WTC11 (cell line): Measurements from ENCODE around the gene RRAGD. TPM values are rescaled to one million over a fixed set of nuclear protein-coding genes. Genes with fewer than 3 reads are reported as not detected.

ENCODE experiments used
- ATAC-seq: fragments of 200-7000 bp; cut with Tn5 transposase; 2 replicates; pipeline ENCODE4 v1.10.0; 2021; ENCODE audit warnings: mild to moderate bottlenecking, moderate library complexity
- CTCF ChIA-PET: fragments of 300-600 bp; sonication (Branson Sonifier 250); formaldehyde crosslinking; loops from one replicate; lab custom pipeline; 2021; ENCODE audit warnings: antibody characterized with exemption; lab: Charles Lee
- POLR2A ChIA-PET: fragments of 350-600 bp; sonication (Branson Sonifier 250); formaldehyde crosslinking; loops from one replicate; lab custom pipeline; 2021; ENCODE audit warnings: antibody characterized with exemption; lab: Charles Lee
- DNase-seq: peaks from one replicate; pipeline ENCODE4 v3.0.0; 2021; ENCODE audit warnings: low spot score
- H3K27ac Mint-ChIP-seq: 2 replicates; pipeline ENCODE4 v1.8.0; 2021; ENCODE audit warnings: mixed read lengths
- H3K27me3 Mint-ChIP-seq: 2 replicates; pipeline ENCODE4 v1.8.0; 2021; ENCODE audit warnings: low read depth, mild to moderate bottlenecking, moderate library complexity, mixed read lengths
- H3K36me3 Mint-ChIP-seq: 2 replicates; pipeline ENCODE4 v1.8.0; 2021; ENCODE audit warnings: mixed read lengths
- H3K4me1 Mint-ChIP-seq: 2 replicates; pipeline ENCODE4 v1.8.0; 2022; ENCODE audit warnings: mixed read lengths
- H3K4me3 Mint-ChIP-seq: 2 replicates; pipeline ENCODE4 v1.8.0; 2021; ENCODE audit warnings: mild to moderate bottlenecking, moderate library complexity, mixed read lengths
- H3K9me3 Mint-ChIP-seq: 2 replicates; pipeline ENCODE4 v1.8.0; 2021; ENCODE audit warnings: mixed read lengths
- ATF1 ChIP-seq: sonication (generic); formaldehyde crosslinking; IDR thresholded peaks from 2 replicates; pipeline ENCODE4 v1.8.1; 2023; ENCODE audit warnings: mild to moderate bottlenecking, moderate library complexity, missing genetic modification reagents
- ATF2 ChIP-seq: sonication (generic); formaldehyde crosslinking; IDR thresholded peaks from 2 replicates; pipeline ENCODE4 v1.8.1; 2022; ENCODE audit warnings: low read depth, missing genetic modification reagents, borderline replicate concordance
- CTCF ChIP-seq: fragments of 200-600 bp; IDR thresholded peaks from 2 replicates; pipeline ENCODE4 v1.8.0; 2022; ENCODE audit warnings: antibody characterized with exemption
- FOXJ3 ChIP-seq: sonication (generic); formaldehyde crosslinking; IDR thresholded peaks from 2 replicates; pipeline ENCODE4 v1.9.0; 2021; ENCODE audit warnings: missing genetic modification reagents, mild to moderate bottlenecking, borderline replicate concordance
- IRF2 ChIP-seq: sonication (generic); formaldehyde crosslinking; IDR thresholded peaks from 2 replicates; pipeline ENCODE4 v1.8.0; 2022; ENCODE audit warnings: low read depth, missing genetic modification reagents, borderline replicate concordance
- NFATC4 ChIP-seq: fragments of 250-450 bp; sonication (Bioruptor Pico); IDR thresholded peaks from 2 replicates; pipeline ENCODE4 v1.9.0; 2021; ENCODE audit warnings: mild to moderate bottlenecking
- NR1H2 ChIP-seq: sonication (generic); formaldehyde crosslinking; IDR thresholded peaks from 2 replicates; pipeline ENCODE4 v1.9.0; 2021; ENCODE audit warnings: mild to moderate bottlenecking, moderate library complexity, missing genetic modification reagents
- RORB ChIP-seq: fragments of 250-450 bp; sonication (Bioruptor Pico); IDR thresholded peaks from 2 replicates; pipeline ENCODE4 v1.9.0; 2021; ENCODE audit warnings: mild to moderate bottlenecking
- SOX15 ChIP-seq: fragments of 250-450 bp; sonication (Bioruptor Pico); IDR thresholded peaks from 2 replicates; pipeline ENCODE4 v1.9.0; 2021; ENCODE audit warnings: mild to moderate bottlenecking
- SP1 ChIP-seq: sonication (generic); formaldehyde crosslinking; conservative IDR thresholded peaks from 2 replicates; pipeline ENCODE4 v1.8.1; 2022; ENCODE audit warnings: missing genetic modification reagents
- STAT6 ChIP-seq: sonication (generic); formaldehyde crosslinking; conservative IDR thresholded peaks from 2 replicates; pipeline ENCODE4 v1.8.1; 2023; ENCODE audit warnings: mild to moderate bottlenecking, low read depth, missing genetic modification reagents, moderate library complexity
- TP53 ChIP-seq: sonication (generic); formaldehyde crosslinking; IDR thresholded peaks from 2 replicates; pipeline ENCODE4 v1.8.1; 2023; ENCODE audit warnings: mild to moderate bottlenecking, missing genetic modification reagents
- USF1 ChIP-seq: sonication (generic); formaldehyde crosslinking; IDR thresholded peaks from 2 replicates; pipeline ENCODE4 v1.8.0; 2022; ENCODE audit warnings: mild to moderate bottlenecking, missing genetic modification reagents
- ZMAT4 ChIP-seq: fragments of 250-450 bp; sonication (Bioruptor Pico); IDR thresholded peaks from 2 replicates; pipeline ENCODE4 v1.9.0; 2021; ENCODE audit warnings: mild to moderate bottlenecking
- ZNF121 ChIP-seq: sonication (generic); formaldehyde crosslinking; IDR thresholded peaks from 2 replicates; pipeline ENCODE4 v1.8.0; 2023; ENCODE audit warnings: missing genetic modification reagents
- ZNF138 ChIP-seq: sonication (generic); formaldehyde crosslinking; conservative IDR thresholded peaks from 2 replicates; pipeline ENCODE4 v1.8.1; 2022; ENCODE audit warnings: mild to moderate bottlenecking, moderate library complexity, missing genetic modification reagents
- ZNF281 ChIP-seq: sonication (generic); formaldehyde crosslinking; IDR thresholded peaks from 2 replicates; pipeline ENCODE4 v1.8.0; 2023; ENCODE audit warnings: mild to moderate bottlenecking, missing genetic modification reagents
- ZNF671 ChIP-seq: fragments of 250-450 bp; sonication (Bioruptor Pico); IDR thresholded peaks from 2 replicates; pipeline ENCODE4 v1.8.0; 2021; ENCODE audit warnings: mild to moderate bottlenecking
- total RNA-seq: library from RNA; stranded (reverse); gene quantifications from 3 replicates; pipeline ENCODE4 v1.2.3, GENCODE V29; 2021
- TF ChIP-seq, protein P1 (sequence below): sonication (generic); formaldehyde crosslinking; conservative IDR thresholded peaks from 2 replicates; pipeline ENCODE4 v1.8.1; 2022; ENCODE audit warnings: mild to moderate bottlenecking, missing genetic modification reagents
- TF ChIP-seq, protein P2 (sequence below): sonication (generic); formaldehyde crosslinking; IDR thresholded peaks from 2 replicates; pipeline ENCODE4 v1.8.1; 2022; ENCODE audit warnings: low read depth, mild to moderate bottlenecking, moderate library complexity, missing genetic modification reagents, borderline replicate concordance

Gene RRAGD
- total RNA-seq, 1 experiment from 2014 or later = 25.4 TPM

DNA sequence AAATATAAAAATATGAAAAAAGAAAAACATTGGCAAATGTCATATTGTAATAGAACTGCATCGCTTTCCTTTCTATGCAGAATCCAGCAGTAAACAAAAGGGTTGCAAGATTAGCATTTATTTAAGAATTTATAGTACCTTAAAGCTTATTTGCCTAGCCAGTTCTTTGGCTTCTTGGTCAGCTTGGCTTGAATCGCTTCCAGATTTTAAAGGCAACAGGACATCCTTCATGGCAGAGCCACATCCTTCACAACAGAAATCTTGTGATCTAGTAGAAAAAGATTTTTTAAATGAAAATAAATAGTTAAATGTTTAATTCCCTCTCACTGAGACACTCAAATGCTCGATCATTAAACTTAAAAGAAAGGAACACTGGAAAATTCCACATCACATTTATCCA is 76.9 kb downstream of the RRAGD start:
- TF ChIP-seq ATF2 (CRISPR knock-in tag) (no peak), ZNF138 (CRISPR knock-in tag) (no peak), USF1 (no peak), STAT6 (CRISPR knock-in tag) (no peak), CTCF (no peak), NFATC4 (CRISPR knock-in tag) (no peak), SOX15 (CRISPR knock-in tag) (no peak)
- TF ChIP-seq, protein P1, sequence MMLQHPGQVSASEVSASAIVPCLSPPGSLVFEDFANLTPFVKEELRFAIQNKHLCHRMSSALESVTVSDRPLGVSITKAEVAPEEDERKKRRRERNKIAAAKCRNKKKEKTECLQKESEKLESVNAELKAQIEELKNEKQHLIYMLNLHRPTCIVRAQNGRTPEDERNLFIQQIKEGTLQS (CRISPR knock-in tag) = no peak
- TF ChIP-seq, protein P2, sequence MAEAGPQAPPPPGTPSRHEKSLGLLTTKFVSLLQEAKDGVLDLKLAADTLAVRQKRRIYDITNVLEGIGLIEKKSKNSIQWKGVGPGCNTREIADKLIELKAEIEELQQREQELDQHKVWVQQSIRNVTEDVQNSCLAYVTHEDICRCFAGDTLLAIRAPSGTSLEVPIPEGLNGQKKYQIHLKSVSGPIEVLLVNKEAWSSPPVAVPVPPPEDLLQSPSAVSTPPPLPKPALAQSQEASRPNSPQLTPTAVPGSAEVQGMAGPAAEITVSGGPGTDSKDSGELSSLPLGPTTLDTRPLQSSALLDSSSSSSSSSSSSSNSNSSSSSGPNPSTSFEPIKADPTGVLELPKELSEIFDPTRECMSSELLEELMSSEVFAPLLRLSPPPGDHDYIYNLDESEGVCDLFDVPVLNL (CRISPR knock-in tag) = no peak
- POLR2A ChIA-PET = no interaction called here
- Mint-ChIP-seq H3K4me1 (no peaks in the 10 kb centered on the region), H3K27ac (no peak overlapping the region), H3K9me3 (0 out of 2 replicates have a peak, but pooled peaks cover 3% of the 10 kb centered on the region), H3K27me3 (no peaks in the 10 kb centered on the region), H3K4me3 (no peak overlapping the region), H3K36me3 (peaks cover 14% of the 10 kb centered on the region)
- ATAC-seq (no peak), DNase-seq (no peak)
- CTCF ChIA-PET = interaction anchor here (2.0 kb wide), 1 partner anchor 23 kb away, joined by 10 read pairs; no protein-coding TSS in a partner anchor

DNA sequence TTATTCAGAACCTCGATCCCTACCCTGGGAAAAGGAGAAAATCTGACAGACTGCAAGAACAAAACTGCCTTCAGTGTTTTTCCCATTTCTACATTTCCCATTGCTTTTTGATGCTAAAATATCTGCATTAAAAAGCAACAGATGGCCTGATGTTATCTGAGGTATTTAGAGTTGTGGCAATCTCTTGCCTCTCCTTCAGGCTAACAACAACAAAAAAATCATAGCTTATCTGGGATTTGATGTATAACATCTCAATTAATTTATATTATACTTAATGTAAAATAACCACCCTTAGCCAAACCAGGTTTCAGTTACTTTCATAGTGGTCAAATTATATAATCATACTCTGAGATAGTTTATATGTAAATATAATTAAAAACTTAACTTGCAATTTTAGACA is 81.2 kb downstream of the RRAGD start:
- H3K4me1 Mint-ChIP-seq = no peaks in the 10 kb centered on the region
- ATAC-seq = no peak

DNA sequence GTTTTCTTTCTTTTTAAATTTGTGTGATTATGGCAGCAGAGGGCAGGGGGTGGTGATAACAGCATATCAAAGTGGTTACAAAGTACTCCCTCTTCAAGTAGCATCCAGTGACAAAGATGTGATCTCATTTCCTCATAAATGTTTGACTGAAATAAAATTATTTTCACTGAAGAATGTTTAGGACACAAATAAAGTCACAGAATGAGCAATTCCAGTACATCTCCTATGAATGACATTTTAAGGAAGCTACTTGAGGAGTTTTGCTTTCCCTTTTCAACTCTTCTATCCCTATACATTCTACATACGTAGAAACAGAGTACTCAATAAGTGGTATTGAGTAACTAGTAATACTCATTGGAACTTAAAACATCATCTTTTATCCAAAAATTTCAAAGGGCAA is 83.1 kb downstream of the RRAGD start:
- POLR2A ChIA-PET = no interaction called here
- no peak for ATAC-seq
- H3K9me3 Mint-ChIP-seq = no peaks in the 10 kb centered on the region
- H3K27me3 Mint-ChIP-seq = no peaks in the 10 kb centered on the region
- DNase-seq = no peak
- H3K27ac Mint-ChIP-seq = no peak overlapping the region
- peaks cover 4% of the 10 kb centered on the region for H3K4me1 Mint-ChIP-seq
- H3K4me3 Mint-ChIP-seq = no peak overlapping the region
- CTCF ChIA-PET = interaction anchor here (1.0 to 1.1 kb wide), 2 partner anchors 17 to 43 kb away, joined by 3 read pairs; no protein-coding TSS in a partner anchor
- peaks cover 3% of the 10 kb centered on the region for H3K36me3 Mint-ChIP-seq
- no peak for TF ChIP-seq IRF2 (CRISPR knock-in tag)
- TF ChIP-seq ZNF138 (CRISPR knock-in tag) = no peak
- TF ChIP-seq TP53 = no peak
- no peak for TF ChIP-seq NR1H2
- no peak for TF ChIP-seq ATF1 (CRISPR knock-in tag)
- no peak for TF ChIP-seq ZNF121 (CRISPR knock-in tag)
- TF ChIP-seq ZNF281 (CRISPR knock-in tag) = no peak
- no peak for TF ChIP-seq ZMAT4 (CRISPR knock-in tag)
- TF ChIP-seq ZNF671 (CRISPR knock-in tag) = no peak
- no peak for TF ChIP-seq RORB (CRISPR knock-in tag)
- TF ChIP-seq SOX15 (CRISPR knock-in tag) = no peak
- TF ChIP-seq FOXJ3 = no peak
- TF ChIP-seq USF1 = no peak

More for the DNA sequence above, 81.2 kb downstream of the RRAGD start:
- ChIA-PET POLR2A (no interaction called here), CTCF (interaction anchor here (2.0 kb wide), 1 partner anchor 19 kb away, joined by 7 read pairs; no protein-coding TSS in a partner anchor)
- Mint-ChIP-seq H3K27me3 (no peaks in the 10 kb centered on the region), H3K36me3 (peaks cover 3% of the 10 kb centered on the region), H3K9me3 (no peaks in the 10 kb centered on the region), H3K4me3 (no peak overlapping the region), H3K27ac (no peak overlapping the region)
- TF ChIP-seq SP1 = no peak
- no peak for DNase-seq
